ENCODE results near the gene CST5. TPM values are rescaled to one million over a fixed set of nuclear protein-coding genes. Genes with fewer than 3 reads are reported as not detected.

CST5 gene
- total and polyA plus RNA-seq, 2 donors (not counting 3 experiments of a cell fraction or from before 2014, with no cell fraction given): not detected

DNA sequence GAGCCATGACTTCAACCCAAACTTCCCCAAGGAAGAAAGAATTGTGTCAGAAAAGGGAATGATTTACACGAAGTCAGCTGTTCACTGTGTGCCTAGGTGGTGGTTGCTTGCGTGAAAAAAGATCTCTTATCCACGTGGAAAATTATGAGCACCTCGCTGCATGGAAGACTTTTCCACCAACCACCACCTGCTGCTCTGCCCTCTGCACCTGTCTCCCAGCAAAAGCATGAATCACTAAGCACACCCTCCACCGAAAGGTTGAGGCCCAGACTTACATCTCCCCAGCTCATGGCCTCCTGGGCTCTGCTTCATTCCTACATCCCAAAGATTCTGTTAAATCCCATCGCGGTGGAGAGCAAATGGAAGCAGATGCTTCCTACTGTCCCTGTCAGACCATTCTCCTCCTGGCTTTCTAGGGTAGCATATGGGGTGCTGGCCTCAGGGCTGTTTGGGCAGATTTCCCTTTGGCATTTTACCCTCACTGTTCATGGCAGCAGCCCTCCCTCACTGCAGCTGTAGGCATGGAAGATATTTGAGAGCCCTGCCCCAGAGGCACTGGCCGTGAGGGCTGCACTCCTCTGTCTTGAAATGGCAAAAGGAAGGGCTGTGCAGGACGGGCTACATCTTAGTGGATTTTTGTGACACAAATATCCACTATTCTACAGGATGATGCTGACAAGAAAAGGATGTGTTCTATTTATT, 37.6 kb upstream of the CST5 start:
- intact Hi-C loops (cut with micrococcal nuclease) (no loop called here), dilution Hi-C loops (cut with MboI; ENCODE audit: extremely low pct_ligation_motif_present, low sequenced_read_pairs) (no loop called here)
- no peaks in the 10 kb centered on the region for H3K9me3 ChIP-seq (replicated peaks; ENCODE audit: control insufficient read depth, insufficient read depth, low read length)
- POLR2A ChIA-PET: no interaction called here
- no peaks in the 10 kb centered on the region for H3K9me1 ChIP-seq (replicated peaks; ENCODE audit: control insufficient read depth, extremely low read depth, insufficient read depth, low read length)
- H3K4me3 ChIP-seq (replicated peaks in 1 of 3; ENCODE audit: insufficient read depth in 1 of 3, low read depth in 1 of 3, low read length in 3 of 3): no peak overlapping the region
- H4K20me1 ChIP-seq (replicated peaks; ENCODE audit: control insufficient read depth, extremely low read depth, insufficient read depth, low read length): no peaks in the 10 kb centered on the region
- no TSS peak for BruUV-seq (replicated peaks)
- no peak overlapping the region for H2AFZ ChIP-seq (ENCODE audit: low read depth, low read length)
- no peak overlapping the region for H3K9ac ChIP-seq (replicated peaks; ENCODE audit: extremely low read depth, insufficient read depth, low read length)
- H3K4me1 ChIP-seq (ENCODE audit: control insufficient read depth, extremely low read depth, insufficient read depth, low read length): no peaks in the 10 kb centered on the region
- no peak for DNase-seq (ENCODE audit: low read depth, low spot score)
- no peaks in the 10 kb centered on the region for H3K79me2 ChIP-seq (ENCODE audit: control insufficient read depth, insufficient read depth, low read length)
- H3K27ac ChIP-seq (ENCODE audit: insufficient read depth, low read depth, low read length): no peak overlapping the region
- CTCF ChIA-PET: no interaction called here
- no peaks in the 10 kb centered on the region for H3K36me3 ChIP-seq (ENCODE audit: control insufficient read depth in 2 of 2, extremely low read depth in 1 of 2, insufficient read depth in 2 of 2, low read length in 2 of 2)
- no peak overlapping the region for H3K4me2 ChIP-seq (ENCODE audit: insufficient read depth, low read length)
- H3K27me3 ChIP-seq (ENCODE audit: control insufficient read depth in 2 of 2, insufficient read depth in 2 of 2, low read length in 2 of 2): peaks cover 0 to 2% of the 10 kb centered on the region in 2 experiments
- TF ChIP-seq POLR2AphosphoS5 (IDR thresholded peaks at IDR 0.05; ENCODE audit: insufficient read depth, low read depth, low read length): no peak
- TF ChIP-seq GATA2 (IDR thresholded peaks at IDR 0.05; ENCODE audit: insufficient read depth, insufficient read length, low read depth, low read length): no peak
- TF ChIP-seq JUN (IDR thresholded peaks at IDR 0.05; ENCODE audit: borderline replicate concordance, insufficient read depth, insufficient read length, low read depth): no peak
- TF ChIP-seq FOS (IDR thresholded peaks at IDR 0.05; ENCODE audit: borderline replicate concordance, insufficient read depth, low read length): no peak
- TF ChIP-seq CTCF (IDR thresholded peaks at IDR 0.05; ENCODE audit: extremely low read depth in 1 of 2, insufficient read depth in 1 of 2, low read depth in 1 of 2, low read length in 2 of 2): no peak
- no peak for TF ChIP-seq MYC (IDR thresholded peaks at IDR 0.05; ENCODE audit: low read depth, low read length)
- TF ChIP-seq POLR2A (IDR thresholded peaks at IDR 0.05; ENCODE audit: low read depth, low read length): no peak
- TF ChIP-seq EZH2 (IDR thresholded peaks at IDR 0.05; ENCODE audit: borderline replicate concordance, low read depth, low read length, severe bottlenecking): no peak
- TF ChIP-seq, protein P1, sequence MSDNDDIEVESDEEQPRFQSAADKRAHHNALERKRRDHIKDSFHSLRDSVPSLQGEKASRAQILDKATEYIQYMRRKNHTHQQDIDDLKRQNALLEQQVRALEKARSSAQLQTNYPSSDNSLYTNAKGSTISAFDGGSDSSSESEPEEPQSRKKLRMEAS (IDR thresholded peaks at IDR 0.05; ENCODE audit: insufficient read depth, insufficient read length): no peak
- no peak for FAIRE-seq

All from endothelial cell of umbilical vein (primary cell).